GM23248 (cell line): ENCODE data around the gene S1PR1.

ENCODE experiments used
- EZH2 ChIP-seq: fragments of 200-600 bp; sonication (generic); IDR thresholded peaks from 2 replicates; pipeline ENCODE4 v1.6.1; 2018; ENCODE audit warnings: antibody characterized with exemption, mild to moderate bottlenecking; ENCODE audit not compliant: insufficient read depth, poor library complexity, severe bottlenecking
- EZH2phosphoT487 ChIP-seq: fragments of 200-600 bp; sonication (generic); IDR thresholded peaks from 2 replicates; pipeline ENCODE4 v1.6.1; 2018; ENCODE audit warnings: antibody characterized with exemption, moderate library complexity, mild to moderate bottlenecking, low read depth; ENCODE audit not compliant: insufficient read depth

- no peak for TF ChIP-seq EZH2
- TF ChIP-seq EZH2phosphoT487, result no peak
Observed at GRCh38 chr1:101250222-101250621, 13.4 kb downstream of the S1PR1 start.
